Transverse colon (tissue), 4 donors: ENCODE measurements around the gene ATXN1L. TPM values are rescaled to one million over a fixed set of nuclear protein-coding genes. Genes with fewer than 3 reads are reported as not detected.
"Not testable (repeated sequence)": the region's sequence is repeated elsewhere in the genome, so short reads cannot be mapped to it uniquely, and the experiment has no call there.

ENCODE experiments used
- DNase-seq: peaks from one replicate; pipeline ENCODE4 v3.0.0-alpha.2; 2019
- H3K27ac ChIP-seq, 4 donors: fragments of 200-600 bp; sonication (generic); 2 replicates each; pipeline ENCODE4 v1.5.1; 2016 to 2018; ENCODE audit warnings: inconsistent platforms in 4 of 4
- H3K27me3 ChIP-seq: fragments of 200-600 bp; sonication (generic); 2 replicates; pipeline ENCODE4 v1.5.1; 2017; ENCODE audit warnings: inconsistent platforms
- H3K36me3 ChIP-seq, 4 donors: fragments of 200-600 bp; sonication (generic); 2 replicates each; pipeline ENCODE4 v1.5.1; 2017 to 2019; ENCODE audit warnings: inconsistent platforms in 4 of 4
- H3K4me1 ChIP-seq, 4 donors: fragments of 200-600 bp; sonication (generic); 2 replicates each; pipeline ENCODE4 v1.5.1; 2017 to 2020; ENCODE audit warnings: inconsistent platforms in 4 of 4
- H3K4me3 ChIP-seq, 4 donors: fragments of 200-600 bp; sonication (generic); 1 replicate in 1 of 4; 2 replicates in 3 of 4; pipeline versions ENCODE4 v1.5.1 to v1.6.1; 2017 to 2019; ENCODE audit warnings: inconsistent platforms in 4 of 4
- H3K9me3 ChIP-seq, 2 donors: fragments of 200-600 bp; sonication (generic); 2 replicates each; pipeline ENCODE4 v1.5.1; 2017 to 2019; ENCODE audit warnings: inconsistent platforms in 2 of 2
- EP300 ChIP-seq: sonication (generic); formaldehyde crosslinking; IDR thresholded peaks from one replicate; pipeline ENCODE4 v1.6.1; 2017; ENCODE audit warnings: antibody characterized with exemption, low read depth
- POLR2A ChIP-seq: fragments of 450-650 bp; IDR thresholded peaks from one replicate; pipeline ENCODE4 v1.6.1; 2016; ENCODE audit warnings: antibody characterized with exemption, mild to moderate bottlenecking, moderate library complexity
- POLR2AphosphoS5 ChIP-seq, 3 donors: sonication (generic); formaldehyde crosslinking; IDR thresholded peaks; one replicate each; pipeline ENCODE4 v1.6.1; 2016; ENCODE audit warnings: antibody characterized with exemption in 3 of 3
- WGBS, 2 donors: methylation state at CpG; one replicate each; pipeline ENCODE4 v1.1.5; 2018; ENCODE audit warnings: low coverage in 1 of 2; 5-methylcytosine and 5-hydroxymethylcytosine counted together
- in situ Hi-C, 4 donors: fragments of 200-750 bp; cut with MboI; loops; one replicate each; pipeline versions ENCODE4 v1.15.0 to v1.15.1; 2017; ENCODE audit warnings: low sequenced_read_pairs in 3 of 4, low pct_ligation_motif_present in 1 of 4, low pct_unique_long_range_greater_than_20kb in 1 of 4
- intact Hi-C: fragments of 100-400 bp; cut with DNase I; formaldehyde crosslinking; loops from one replicate; pipeline ENCODE4 v1.15.1; 2023; ENCODE audit warnings: low total_unique reads
- total RNA-seq, 4 donors: library from RNA; depleted of rRNA; stranded (reverse); fragments of >200 nt; gene quantifications; one replicate each; pipeline ENCODE4 v1.1.0, GENCODE V29; 2016
- TF ChIP-seq, protein P1 (sequence below), 5 experiments: fragments of 200-600 bp in 3 of 5; fragments of 450-650 bp in 2 of 5; sonication (generic) in 3 of 5; IDR thresholded peaks; 1 replicate in 2 of 5; 2 replicates in 3 of 5; pipeline ENCODE4 v1.5.1; 2016 to 2017; ENCODE audit warnings: antibody characterized with exemption in 5 of 5, inconsistent platforms in 3 of 5, mild to moderate bottlenecking in 2 of 5, moderate library complexity in 1 of 5

Gene ATXN1L
- total RNA-seq, 4 donors from 2014 or later: 16.7 to 33.3 (median 24.1) TPM

DNA sequence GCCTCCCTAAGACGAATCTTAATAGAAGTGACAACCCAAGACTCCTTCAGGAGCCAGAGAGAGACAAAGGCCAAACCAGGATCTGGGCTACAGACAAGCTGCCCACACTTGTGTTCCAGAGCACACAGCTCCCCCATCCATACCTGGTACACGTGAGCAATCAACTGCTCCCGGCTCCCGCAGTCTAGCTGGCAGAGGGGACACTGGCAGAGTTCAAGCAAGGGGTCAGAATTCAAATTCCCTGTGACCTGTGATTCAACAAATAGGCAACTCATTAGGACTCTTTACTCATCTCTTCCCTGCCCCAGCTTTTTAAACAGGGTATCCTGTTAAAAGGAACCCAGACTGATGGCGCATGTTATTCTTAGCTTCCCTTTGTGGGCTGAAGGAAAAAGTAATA is 18.2 kb downstream of the ATXN1L start:
- H3K4me1 ChIP-seq: peaks cover 0 to under 1% (median 0%) of the 10 kb centered on the region in 4 donors
- intact Hi-C loops: no loop called here
- in situ Hi-C loops: no loop called here
- H3K27me3 ChIP-seq: no peaks in the 10 kb centered on the region
- TF ChIP-seq EP300 (no peak), POLR2AphosphoS5 (IDR thresholded peaks at IDR 0.05) (no peak), POLR2A (no peak)
- TF ChIP-seq, protein P1, sequence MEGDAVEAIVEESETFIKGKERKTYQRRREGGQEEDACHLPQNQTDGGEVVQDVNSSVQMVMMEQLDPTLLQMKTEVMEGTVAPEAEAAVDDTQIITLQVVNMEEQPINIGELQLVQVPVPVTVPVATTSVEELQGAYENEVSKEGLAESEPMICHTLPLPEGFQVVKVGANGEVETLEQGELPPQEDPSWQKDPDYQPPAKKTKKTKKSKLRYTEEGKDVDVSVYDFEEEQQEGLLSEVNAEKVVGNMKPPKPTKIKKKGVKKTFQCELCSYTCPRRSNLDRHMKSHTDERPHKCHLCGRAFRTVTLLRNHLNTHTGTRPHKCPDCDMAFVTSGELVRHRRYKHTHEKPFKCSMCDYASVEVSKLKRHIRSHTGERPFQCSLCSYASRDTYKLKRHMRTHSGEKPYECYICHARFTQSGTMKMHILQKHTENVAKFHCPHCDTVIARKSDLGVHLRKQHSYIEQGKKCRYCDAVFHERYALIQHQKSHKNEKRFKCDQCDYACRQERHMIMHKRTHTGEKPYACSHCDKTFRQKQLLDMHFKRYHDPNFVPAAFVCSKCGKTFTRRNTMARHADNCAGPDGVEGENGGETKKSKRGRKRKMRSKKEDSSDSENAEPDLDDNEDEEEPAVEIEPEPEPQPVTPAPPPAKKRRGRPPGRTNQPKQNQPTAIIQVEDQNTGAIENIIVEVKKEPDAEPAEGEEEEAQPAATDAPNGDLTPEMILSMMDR (IDR thresholded peaks at IDR 0.05): no peak
- DNase-seq: no peak
- no peak overlapping the region for H3K4me3 ChIP-seq
- H3K9me3 ChIP-seq: no peaks in the 10 kb centered on the region
- H3K27ac ChIP-seq: no peak overlapping the region
- 92 to 100% methylated on average over 2 to 5 of the region's 5 CpGs for WGBS, 2 donors
- peaks cover 0 to 15% (median 5%) of the 10 kb centered on the region in 4 donors for H3K36me3 ChIP-seq

DNA sequence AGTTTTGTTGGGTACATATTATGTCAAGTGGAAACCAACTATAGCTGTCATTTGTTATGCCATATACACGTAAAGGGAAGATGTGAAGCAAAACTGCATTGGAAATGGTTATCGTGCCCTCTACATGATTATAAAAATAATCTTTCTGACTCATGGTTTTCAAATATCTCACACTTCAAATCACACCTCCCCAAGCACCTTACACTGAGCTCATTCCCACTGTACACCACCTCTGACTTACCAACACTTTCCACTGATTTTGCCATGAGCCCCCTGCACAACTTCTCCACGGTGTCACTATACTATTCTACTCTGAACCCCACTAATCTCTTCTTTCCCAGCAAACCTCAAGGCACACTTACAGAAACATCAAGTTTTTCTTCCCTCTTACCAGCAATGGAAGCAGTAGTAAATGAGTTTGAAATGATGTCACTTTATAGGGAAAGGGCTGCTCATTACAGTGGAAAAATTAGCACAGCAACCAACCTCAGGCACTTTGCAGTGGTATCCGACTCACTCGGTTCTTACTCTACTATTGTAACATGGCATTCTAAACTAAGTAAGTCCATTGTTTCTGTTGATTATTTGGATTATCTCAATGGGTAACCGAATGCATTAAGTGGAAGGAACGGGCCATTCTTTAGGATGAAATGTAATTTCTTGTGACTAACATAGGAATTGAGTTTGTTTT is 19.5 kb downstream of the ATXN1L start:
- Histone ChIP-seq H3K36me3 (peaks cover 0 to 15% (median 3%) of the 10 kb centered on the region in 4 donors), H3K27me3 (no peaks in the 10 kb centered on the region), H3K4me1 (no peaks in the 10 kb centered on the region), H3K4me3 (no peak overlapping the region), H3K27ac (no peak overlapping the region), H3K9me3 (no peaks in the 10 kb centered on the region)
- no peak for TF ChIP-seq POLR2A
- TF ChIP-seq EP300: no peak
- no peak for TF ChIP-seq POLR2AphosphoS5 (IDR thresholded peaks at IDR 0.05)
- TF ChIP-seq, protein P1 (IDR thresholded peaks at IDR 0.05): no peak
- 90 to 91% methylated on average over 7 of the region's 7 CpGs for WGBS, 2 donors
- DNase-seq: no peak
- intact Hi-C loops: no loop called here
- in situ Hi-C loops: no loop called here

DNA sequence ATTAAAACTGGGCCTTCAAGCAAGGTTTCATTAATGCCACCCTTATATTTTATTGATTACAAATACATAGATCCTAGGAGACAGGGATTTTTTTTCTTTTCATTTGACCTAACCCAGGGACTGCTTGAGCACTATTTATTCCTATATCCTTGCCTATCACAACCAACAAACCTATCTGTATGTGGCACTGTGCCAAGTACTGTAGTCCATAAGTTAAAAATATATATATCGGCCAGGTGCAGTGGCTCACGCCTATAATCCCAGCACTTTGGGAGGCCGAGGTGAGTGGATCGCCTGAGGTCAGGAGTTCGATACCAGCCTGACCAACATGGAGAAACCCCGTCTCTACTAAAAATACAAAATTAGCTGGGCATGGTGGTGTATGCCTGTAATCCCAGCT is 21.4 kb downstream of the ATXN1L start:
- WGBS, 2 donors: 95% methylated on average over 6 of the region's 6 CpGs; no CpG with 5 or more reads in 1 of the 2 donors
- in situ Hi-C loops, H3K4me3 ChIP-seq, H3K27ac ChIP-seq, H3K27me3 ChIP-seq, H3K4me1 ChIP-seq, H3K9me3 ChIP-seq, DNase-seq, intact Hi-C loops: not testable (repeated sequence)
- peaks cover 0 to 15% (median 3%) of the 10 kb centered on the region in 4 donors for H3K36me3 ChIP-seq

DNA sequence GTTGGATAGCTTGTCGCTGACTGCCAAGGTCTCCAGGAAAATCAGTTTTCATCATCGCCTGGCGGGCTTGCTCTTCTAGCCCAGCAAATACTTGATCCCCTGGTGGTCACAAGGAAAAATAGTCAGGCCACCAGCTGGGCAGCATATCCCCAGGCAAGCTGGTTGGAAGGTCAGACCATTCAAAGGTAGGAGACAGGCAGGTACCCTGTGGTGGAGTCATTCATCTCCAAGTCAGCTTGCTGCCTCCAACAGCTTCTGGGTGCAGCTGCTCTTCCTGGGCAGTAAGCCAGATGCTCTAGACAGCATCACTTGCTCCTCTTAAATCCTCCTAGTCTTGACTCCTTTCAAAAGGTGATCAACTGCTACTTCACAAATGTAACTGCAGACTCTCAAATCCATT is 22.2 kb downstream of the ATXN1L start:
- Histone ChIP-seq H3K36me3 (peaks cover 0 to 15% (median 3%) of the 10 kb centered on the region in 4 donors), H3K4me1 (no peaks in the 10 kb centered on the region), H3K9me3 (no peaks in the 10 kb centered on the region), H3K4me3 (no peak overlapping the region), H3K27me3 (no peaks in the 10 kb centered on the region), H3K27ac (no peak overlapping the region)
- in situ Hi-C loops (no loop called here), intact Hi-C loops (no loop called here)
- DNase-seq: no peak
- TF ChIP-seq POLR2A (no peak), EP300 (no peak), POLR2AphosphoS5 (IDR thresholded peaks at IDR 0.05) (no peak)
- TF ChIP-seq, protein P1 (IDR thresholded peaks at IDR 0.05): no peak
- 98 to 100% methylated on average over 3 of the region's 3 CpGs for WGBS, 2 donors

DNA sequence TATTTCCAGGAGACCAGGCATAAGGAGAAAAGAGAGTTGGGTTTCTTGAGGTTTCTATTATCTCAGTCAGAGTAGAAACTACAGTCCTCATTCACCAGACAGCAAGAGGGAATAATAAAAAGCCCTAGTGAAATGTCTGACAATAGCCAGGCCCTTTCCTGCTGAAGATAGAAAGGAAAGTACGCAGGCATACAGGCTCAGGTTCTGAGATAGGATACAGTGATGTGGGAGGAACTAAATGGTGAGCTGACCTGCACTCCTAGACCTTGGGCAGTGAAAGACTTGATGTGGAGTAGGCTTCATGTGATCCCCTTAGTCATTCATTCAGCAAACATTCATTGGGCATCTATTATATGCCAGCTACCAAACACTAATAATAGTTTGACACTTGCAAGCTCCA is 23.3 kb downstream of the ATXN1L start:
- intact Hi-C loops (no loop called here), in situ Hi-C loops (no loop called here)
- H3K4me3 ChIP-seq: no peak overlapping the region
- WGBS, 2 donors: 86% methylated on average over 1 of the region's 1 CpG
- H3K27me3 ChIP-seq: no peaks in the 10 kb centered on the region
- H3K9me3 ChIP-seq: no peaks in the 10 kb centered on the region
- TF ChIP-seq, protein P1 (IDR thresholded peaks at IDR 0.05): no peak
- TF ChIP-seq POLR2AphosphoS5 (IDR thresholded peaks at IDR 0.05) (no peak), EP300 (no peak), POLR2A (no peak)
- H3K36me3 ChIP-seq: peaks cover 0 to 7% (median 3%) of the 10 kb centered on the region in 4 donors
- H3K27ac ChIP-seq: no peak overlapping the region
- H3K4me1 ChIP-seq: no peaks in the 10 kb centered on the region
- no peak for DNase-seq
